Left ventricle myocardium superior (tissue), 1 donor: ENCODE data around the gene TRPM3. TPM values are rescaled to one million over a fixed set of nuclear protein-coding genes. Genes with fewer than 3 reads are reported as not detected.

ENCODE experiments used
- ATAC-seq: fragments of 200-7000 bp; cut with Tn5 transposase; one replicate; pipeline ENCODE4 v1.9.1; 2020; ENCODE audit warnings: mild to moderate bottlenecking, moderate library complexity
- DNase-seq: peaks from one replicate; pipeline ENCODE4 v3.0.0-alpha.2; 2020
- intact Hi-C: fragments of 100-400 bp; cut with micrococcal nuclease; formaldehyde crosslinking; loops from one replicate; pipeline ENCODE4 v1.11.0; 2022
- total RNA-seq: library from RNA; stranded (reverse); fragmentation: NEBNext Ultra II Directional; extraction: Animal tissue kit (Norgen Biotek cat#: 25700); gene quantifications from one replicate; pipeline ENCODE4 v1.2.1, GENCODE V29; 2021
- donor health status: DM: no; HTN: yes; CAD: no; lungs with severe emphysema.

Gene TRPM3
- total RNA-seq, 1 donor from 2014 or later = 0.35 TPM

DNA sequence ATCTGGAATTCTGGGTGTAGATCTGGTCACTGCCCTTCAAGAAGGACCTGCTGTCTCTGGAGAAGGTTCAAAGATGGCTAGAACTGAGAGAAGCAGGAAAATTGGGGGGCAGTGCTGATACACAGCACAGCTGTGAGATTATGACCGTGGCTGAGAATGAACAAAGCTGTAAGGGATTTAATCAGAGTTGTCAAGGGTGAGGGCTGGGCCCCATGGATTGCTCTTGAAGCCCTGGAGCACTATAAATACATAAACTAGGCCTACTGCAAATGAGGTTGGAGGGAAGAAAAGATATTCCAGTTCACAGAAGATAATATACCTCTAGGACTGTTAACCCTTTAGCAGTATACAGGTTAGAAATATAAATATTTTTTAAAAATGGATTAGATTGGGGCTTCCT is 620.6 kb downstream of the TRPM3 start:
- ATAC-seq (no peak), DNase-seq (no peak)
- intact Hi-C loops = loop anchor here (10.0 kb wide), 1 partner anchor 166 kb away; no protein-coding TSS in a partner anchor

DNA sequence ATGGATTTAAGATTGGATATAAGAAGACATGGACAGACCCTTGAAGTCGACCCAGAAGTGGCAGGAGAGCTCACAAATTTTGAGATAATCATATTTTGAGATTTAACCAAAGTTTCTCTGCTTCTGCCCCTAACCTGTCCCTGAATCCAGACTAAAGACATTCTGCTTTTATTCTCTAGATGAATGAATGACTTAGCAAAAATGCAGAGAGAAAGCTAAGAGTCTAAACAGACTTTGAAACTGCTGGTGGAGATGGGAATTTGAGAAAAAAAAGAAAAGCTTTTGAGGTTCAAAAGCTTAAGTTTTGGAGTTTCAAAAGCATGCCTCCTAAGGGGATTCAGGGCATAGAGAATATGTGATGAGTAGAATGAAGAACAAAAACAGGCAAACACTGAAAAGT is 621.8 kb downstream of the TRPM3 start:
- DNase-seq = no peak
- no peak for ATAC-seq
- intact Hi-C loops = loop anchor here (10.0 kb wide), 1 partner anchor 165 kb away; no protein-coding TSS in a partner anchor

- ATAC-seq = no peak
- DNase-seq = no peak
- intact Hi-C loops = no loop called here
Measured at GRCh38 chr9:70498866-70499265, 622.6 kb downstream of the TRPM3 start.

- intact Hi-C loops = no loop called here
- DNase-seq (no peak), ATAC-seq (no peak)
Measured at GRCh38 chr9:70496244-70496643, 625.2 kb downstream of the TRPM3 start.

GRCh38 chr9:70495514-70495913 is 625.9 kb downstream of the TRPM3 start:
- DNase-seq (no peak), ATAC-seq (peak; percentile 30)
- intact Hi-C loops = no loop called here

- ATAC-seq (peak; percentile 66), DNase-seq (no peak)
- intact Hi-C loops = no loop called here
Measured at GRCh38 chr9:70494221-70494620, 627.2 kb downstream of the TRPM3 start.

DNA sequence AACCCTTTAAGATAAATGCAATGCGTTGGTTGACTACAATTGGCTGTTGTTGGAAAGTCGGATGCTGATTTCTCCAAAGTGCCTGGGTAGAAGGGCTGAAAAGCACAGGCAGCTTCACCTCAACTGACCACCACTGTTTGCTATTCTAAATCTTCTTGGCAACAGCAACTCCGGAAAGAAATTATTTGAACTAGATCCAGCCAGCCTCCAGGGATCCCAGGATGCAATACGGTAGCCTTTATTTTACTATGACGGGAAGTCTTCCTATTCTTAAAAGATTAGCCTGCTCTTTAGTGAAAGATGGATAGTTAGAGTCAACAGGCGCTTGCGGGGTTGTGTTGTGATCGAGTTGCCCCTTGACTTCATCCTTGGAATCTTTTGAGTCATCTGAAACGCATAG is 628.4 kb downstream of the TRPM3 start:
- peak; percentile 36 for ATAC-seq
- intact Hi-C loops = no loop called here

DNA sequence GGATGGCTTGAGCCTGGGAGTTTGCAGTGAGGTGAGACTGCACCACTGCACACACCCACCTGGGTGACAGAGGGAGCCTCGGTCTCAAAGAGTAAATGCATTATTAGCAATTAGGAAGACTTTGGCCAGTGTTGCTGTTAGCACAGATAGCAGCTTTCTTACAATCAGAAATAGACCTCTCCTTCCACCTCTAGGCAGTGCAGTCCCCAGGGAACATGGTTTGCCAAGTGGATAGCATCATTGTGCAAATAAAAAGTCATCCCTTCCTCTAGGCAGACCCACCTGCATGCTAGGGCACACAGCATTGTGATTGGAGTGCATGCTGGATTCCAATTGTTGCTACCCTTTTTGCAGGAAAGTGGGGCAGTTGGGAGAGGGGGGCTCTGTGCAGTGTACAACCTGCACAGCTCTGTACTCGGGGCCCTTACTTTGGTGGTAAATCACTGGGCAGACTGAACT is 629.1 kb downstream of the TRPM3 start:
- DNase-seq (no peak), ATAC-seq (no peak)
- intact Hi-C loops = no loop called here

More for the DNA sequence above, 628.4 kb downstream of the TRPM3 start:
- DNase-seq = no peak

DNA sequence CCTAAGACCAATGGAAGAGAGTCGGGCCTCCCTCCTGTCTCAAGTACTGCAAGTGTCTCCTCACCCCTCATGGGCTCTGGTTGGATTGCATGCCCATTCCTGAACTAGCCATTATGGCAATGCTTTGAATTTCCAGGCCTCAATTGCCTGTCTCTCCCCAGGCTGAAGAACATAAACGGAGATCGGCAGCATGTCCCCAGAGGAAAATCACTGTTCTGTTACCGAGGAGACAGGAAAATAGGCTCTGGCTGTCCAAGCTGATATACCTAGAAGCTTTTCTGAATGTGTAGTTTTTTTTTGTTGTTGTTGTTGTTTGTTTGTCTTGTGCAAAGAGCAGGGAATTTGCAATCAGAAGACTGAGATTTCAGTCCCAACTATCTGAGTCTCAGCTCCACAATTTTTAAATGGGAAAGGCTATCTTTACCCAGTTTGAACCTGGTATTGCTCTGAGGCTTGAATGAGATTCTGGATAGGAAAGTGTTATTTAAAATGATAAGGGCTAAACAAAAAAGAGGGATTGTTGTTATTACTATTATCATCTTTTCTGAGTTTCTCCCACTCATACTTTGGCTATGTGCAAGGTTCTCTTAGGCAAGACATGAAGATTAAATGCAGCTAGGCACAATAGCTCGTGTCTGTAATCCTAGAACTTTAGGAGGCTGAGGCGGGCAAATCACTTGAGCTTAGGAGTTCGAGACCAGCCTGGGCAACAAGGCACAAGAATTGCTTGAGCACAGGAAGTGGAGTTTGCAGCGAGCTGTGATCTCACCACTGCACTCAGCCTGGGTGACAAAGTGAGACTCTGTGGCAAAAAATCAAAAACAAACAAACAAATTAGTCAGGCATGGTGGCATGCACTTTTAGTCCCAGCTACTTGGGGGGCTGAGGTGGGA is 629.7 kb downstream of the TRPM3 start:
- DNase-seq = no peak
- intact Hi-C loops = no loop called here
- no peak for ATAC-seq

- DNase-seq (no peak), ATAC-seq (no peak)
- intact Hi-C loops = no loop called here
Measured at GRCh38 chr9:70490478-70490877, 630.9 kb downstream of the TRPM3 start.

DNA sequence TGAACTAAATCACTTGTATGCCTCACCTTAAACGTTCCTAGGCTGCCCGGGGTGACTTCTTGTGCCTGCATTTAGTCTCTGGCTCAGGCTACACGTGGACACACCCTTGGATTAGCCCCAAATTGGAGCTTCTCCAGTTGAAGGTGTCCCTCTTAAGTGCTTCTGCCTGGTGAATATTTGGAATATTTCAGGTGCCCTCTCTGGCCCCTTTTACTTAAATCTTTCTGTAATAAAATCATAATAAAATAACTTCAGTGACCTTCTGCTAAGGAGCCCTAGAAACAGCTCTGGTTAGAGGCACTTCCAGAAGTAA is 632.7 kb downstream of the TRPM3 start:
- intact Hi-C loops = loop anchor here (10.0 kb wide), 1 partner anchor 134 kb away; no protein-coding TSS in a partner anchor
- ATAC-seq (no peak), DNase-seq (no peak)

GRCh38 chr9:70488098-70488792 is 633.2 kb downstream of the TRPM3 start:
- ATAC-seq = no peak
- intact Hi-C loops = loop anchor here (10.0 kb wide), 1 partner anchor 133 kb away; no protein-coding TSS in a partner anchor

GRCh38 chr9:70486127-70486526 is 635.3 kb downstream of the TRPM3 start:
- peak; percentile 64 for DNase-seq

More at GRCh38 chr9:70488098-70488792, 633.2 kb downstream of the TRPM3 start:
- DNase-seq = no peak

GRCh38 chr9:70485273-70485858 is 636.1 kb downstream of the TRPM3 start:
- ATAC-seq (peak; percentile 63), DNase-seq (peak; percentile 73)
- intact Hi-C loops = loop anchor here (10.0 kb wide), 1 partner anchor 131 kb away; no protein-coding TSS in a partner anchor

More at GRCh38 chr9:70486127-70486526, 635.3 kb downstream of the TRPM3 start:
- intact Hi-C loops = loop anchor here (10.0 kb wide), 1 partner anchor 131 kb away; no protein-coding TSS in a partner anchor
- peak; percentile 49 for ATAC-seq

DNA sequence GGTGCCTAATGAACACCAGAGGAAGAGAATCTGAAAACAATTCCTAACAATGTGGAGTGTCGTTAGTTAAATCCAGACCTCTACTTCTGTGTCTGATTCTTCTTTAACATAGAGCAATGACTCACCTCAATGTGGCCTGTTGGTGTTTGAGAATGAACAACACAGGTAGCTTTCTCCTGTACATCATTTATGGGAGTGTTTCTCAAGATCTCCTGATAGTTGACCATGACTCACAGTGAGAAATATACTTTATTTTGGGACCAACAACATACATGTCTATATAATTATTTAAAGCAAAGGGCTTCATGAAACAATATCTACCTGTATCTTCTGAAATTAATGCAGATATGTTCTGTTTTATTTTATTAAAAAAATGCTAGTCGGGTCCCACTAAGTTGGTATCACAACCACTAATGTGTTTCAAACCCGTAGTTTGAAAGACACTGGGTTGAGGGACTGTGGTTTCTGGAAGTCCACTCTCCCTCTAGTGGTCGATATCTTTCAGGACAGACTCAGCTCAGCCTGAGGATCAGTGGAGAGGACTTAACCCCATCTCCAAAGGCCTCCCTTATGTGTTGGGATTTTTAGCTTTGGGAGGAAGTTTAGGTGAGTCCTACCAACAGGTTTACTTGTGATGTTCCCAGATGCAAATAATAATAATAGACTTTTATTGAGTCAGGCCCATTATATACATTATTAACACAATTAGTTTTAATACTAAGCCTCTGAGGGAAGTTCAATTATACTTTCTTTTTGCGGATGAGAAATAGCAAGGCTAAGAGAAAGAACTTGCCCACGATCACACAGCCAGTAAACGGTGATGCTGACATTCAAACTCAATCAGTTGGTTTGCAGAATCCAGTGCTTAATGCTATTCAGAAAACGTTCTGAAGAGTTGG is 636.9 kb downstream of the TRPM3 start:
- ATAC-seq (peak; percentile 69), DNase-seq (no peak)
- intact Hi-C loops = loop anchor here (5.0 to 10.0 kb wide), 3 partner anchors 72 to 130 kb away; partner anchors contain the start of gene KLF9

DNA sequence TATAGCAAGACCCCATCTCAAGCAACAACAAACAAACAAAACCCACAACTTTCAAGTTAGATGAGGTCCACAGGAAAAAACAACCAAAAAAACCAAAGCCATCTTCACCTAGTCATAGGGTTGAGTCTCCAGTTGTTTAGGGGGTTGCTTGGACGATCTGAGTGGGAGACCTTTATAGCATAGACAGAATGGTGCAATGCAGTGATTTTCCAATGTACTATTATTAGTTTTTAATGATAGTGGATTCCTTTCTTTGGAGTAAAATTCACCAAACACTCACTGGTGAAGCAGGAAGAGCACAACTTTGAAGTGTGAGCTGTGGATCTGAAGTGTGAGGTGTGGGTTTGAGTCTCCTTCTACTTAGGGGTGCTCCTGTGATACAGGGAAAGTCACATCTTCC is 640.0 kb downstream of the TRPM3 start:
- no peak for DNase-seq
- intact Hi-C loops = loop anchor here (5.0 to 10.0 kb wide), 3 partner anchors 69 to 127 kb away; partner anchors contain the start of gene KLF9
- ATAC-seq = no peak

GRCh38 chr9:70480405-70480980 is 640.9 kb downstream of the TRPM3 start:
- DNase-seq = peak; percentile 92
- intact Hi-C loops = loop anchor here (5.0 to 10.0 kb wide), 3 partner anchors 68 to 126 kb away; partner anchors contain the start of gene KLF9

GRCh38 chr9:70479880-70480291 is 641.5 kb downstream of the TRPM3 start:
- ATAC-seq (peak; percentile 13), DNase-seq (peak; percentile 51)

More at GRCh38 chr9:70480405-70480980, 640.9 kb downstream of the TRPM3 start:
- ATAC-seq = peak; percentile 90

More at GRCh38 chr9:70479880-70480291, 641.5 kb downstream of the TRPM3 start:
- intact Hi-C loops = loop anchor here (5.0 to 10.0 kb wide), 3 partner anchors 68 to 125 kb away; partner anchors contain the start of gene KLF9
